D721Med (cell line): Measurements from ENCODE around the gene SLC5A11.
"Not testable (repeated sequence)": the region's sequence is repeated elsewhere in the genome, so short reads cannot be mapped to it uniquely, and the experiment has no call there.

Source experiments
- DNase-seq: peaks from one replicate; pipeline ENCODE4 v3.0.0; 2011; ENCODE audit warnings: low spot score; ENCODE audit not compliant: insufficient read length
- FAIRE-seq: peaks from 2 replicates; lab custom pipeline; 2011; peaks lifted over from hg19 to GRCh38; lab: Jason Lieb, UNC
- TF ChIP-seq, protein P1 (sequence below): IDR thresholded peaks from 2 replicates; pipeline ENCODE4 v1.5.1; 2012; ENCODE audit warnings: mild to moderate bottlenecking, control low read depth; ENCODE audit not compliant: insufficient read depth; ENCODE audit errors: missing control alignments

Gene SLC5A11, protein sequence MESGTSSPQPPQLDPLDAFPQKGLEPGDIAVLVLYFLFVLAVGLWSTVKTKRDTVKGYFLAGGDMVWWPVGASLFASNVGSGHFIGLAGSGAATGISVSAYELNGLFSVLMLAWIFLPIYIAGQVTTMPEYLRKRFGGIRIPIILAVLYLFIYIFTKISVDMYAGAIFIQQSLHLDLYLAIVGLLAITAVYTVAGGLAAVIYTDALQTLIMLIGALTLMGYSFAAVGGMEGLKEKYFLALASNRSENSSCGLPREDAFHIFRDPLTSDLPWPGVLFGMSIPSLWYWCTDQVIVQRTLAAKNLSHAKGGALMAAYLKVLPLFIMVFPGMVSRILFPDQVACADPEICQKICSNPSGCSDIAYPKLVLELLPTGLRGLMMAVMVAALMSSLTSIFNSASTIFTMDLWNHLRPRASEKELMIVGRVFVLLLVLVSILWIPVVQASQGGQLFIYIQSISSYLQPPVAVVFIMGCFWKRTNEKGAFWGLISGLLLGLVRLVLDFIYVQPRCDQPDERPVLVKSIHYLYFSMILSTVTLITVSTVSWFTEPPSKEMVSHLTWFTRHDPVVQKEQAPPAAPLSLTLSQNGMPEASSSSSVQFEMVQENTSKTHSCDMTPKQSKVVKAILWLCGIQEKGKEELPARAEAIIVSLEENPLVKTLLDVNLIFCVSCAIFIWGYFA

DNA sequence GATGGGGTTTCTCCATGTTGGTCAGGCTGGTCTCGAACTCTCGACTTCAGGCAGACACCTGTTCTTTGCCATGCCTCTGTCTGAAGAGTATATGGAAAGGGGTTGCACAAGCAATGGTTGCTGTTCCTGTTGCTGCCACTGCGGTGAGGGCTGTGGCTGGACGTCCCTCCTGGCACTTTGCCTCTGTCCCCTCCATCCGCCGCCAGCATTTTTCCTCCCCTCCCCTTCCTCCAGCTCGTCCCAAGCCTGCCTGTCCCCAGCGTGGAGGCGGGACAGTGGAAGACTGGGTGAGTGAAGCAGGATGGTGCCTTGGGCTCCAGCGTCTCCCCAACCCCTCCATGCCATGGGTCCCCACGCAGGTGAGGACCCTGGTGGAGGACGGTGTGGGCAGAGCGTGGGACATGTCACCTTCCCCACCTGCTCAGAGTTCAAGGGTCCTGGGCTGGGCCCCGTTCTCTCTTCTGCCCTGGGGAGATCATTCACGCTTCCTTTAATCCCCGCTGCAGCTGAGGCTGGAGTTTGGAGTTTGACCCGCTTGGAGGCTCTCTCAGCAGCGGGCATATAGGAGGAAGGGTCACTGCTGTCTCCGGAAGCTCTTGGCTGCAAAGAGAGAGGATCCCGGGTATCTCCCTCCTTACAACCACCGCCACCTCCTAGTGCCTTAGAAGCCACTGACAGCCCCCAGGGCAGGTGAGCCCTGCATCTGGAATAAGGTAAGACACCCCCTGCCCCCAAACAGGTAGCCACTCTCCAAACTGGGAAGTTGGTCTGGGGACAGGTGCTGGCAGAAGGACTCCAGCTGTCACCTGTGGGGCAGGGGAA is at the start of gene SLC5A11:
Gene SLC5A11 (plus strand): TSS at position 238 of the 822 bp plus-strand sequence. CDS start 12,681 bp downstream, outside the sequence.
- FAIRE-seq, result no peak
- TF ChIP-seq, protein P1, sequence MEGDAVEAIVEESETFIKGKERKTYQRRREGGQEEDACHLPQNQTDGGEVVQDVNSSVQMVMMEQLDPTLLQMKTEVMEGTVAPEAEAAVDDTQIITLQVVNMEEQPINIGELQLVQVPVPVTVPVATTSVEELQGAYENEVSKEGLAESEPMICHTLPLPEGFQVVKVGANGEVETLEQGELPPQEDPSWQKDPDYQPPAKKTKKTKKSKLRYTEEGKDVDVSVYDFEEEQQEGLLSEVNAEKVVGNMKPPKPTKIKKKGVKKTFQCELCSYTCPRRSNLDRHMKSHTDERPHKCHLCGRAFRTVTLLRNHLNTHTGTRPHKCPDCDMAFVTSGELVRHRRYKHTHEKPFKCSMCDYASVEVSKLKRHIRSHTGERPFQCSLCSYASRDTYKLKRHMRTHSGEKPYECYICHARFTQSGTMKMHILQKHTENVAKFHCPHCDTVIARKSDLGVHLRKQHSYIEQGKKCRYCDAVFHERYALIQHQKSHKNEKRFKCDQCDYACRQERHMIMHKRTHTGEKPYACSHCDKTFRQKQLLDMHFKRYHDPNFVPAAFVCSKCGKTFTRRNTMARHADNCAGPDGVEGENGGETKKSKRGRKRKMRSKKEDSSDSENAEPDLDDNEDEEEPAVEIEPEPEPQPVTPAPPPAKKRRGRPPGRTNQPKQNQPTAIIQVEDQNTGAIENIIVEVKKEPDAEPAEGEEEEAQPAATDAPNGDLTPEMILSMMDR, result no peak
- DNase-seq, result no peak

DNA sequence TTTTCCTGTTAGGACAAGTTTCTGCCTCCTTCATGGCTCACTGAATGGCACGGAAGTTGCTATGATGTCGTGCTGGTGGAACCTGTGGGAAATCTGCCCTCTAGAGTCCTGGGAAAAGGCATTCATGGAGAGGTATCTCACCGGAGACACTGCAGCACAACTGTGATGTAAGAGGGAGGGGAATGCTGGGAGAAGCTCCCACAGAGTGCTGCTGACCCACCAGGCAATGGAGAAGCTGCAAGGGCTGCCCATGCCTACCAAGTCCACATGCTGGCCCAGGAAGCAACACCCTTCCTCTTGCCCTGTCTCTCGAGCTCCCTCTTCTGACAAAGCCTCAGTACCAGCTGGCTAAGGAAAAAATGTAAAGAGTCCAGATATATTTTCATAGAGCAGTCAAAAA is 45.2 kb upstream of the SLC5A11 start:
- DNase-seq (no peak), FAIRE-seq (no peak)
- TF ChIP-seq, protein P1, result no peak

DNA sequence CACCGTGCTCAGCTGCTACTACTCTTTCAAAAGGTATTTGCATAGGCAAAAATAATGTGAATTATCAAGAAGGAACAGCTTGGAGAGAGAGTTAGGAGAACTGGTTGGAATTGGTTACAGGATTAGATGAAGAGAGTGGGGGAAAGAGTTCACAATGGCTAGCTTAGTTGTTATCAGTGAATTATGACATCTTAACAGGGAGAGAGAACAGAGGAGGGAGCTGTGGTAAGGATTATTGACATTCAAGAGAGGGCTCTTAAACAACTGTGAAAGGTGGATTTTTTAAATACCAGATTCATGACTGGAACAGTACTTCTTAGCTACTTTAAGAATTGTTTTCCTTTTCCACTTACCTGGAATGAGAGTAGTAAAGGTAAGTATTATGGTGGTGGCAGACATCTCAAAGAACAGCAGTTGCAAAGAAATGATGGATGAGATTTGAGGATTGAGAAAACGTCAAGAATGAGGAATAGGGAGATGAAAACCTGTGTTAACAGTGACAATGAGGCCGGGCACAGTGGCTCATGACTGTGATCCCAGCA is 43.9 kb upstream of the SLC5A11 start:
- TF ChIP-seq, protein P1, result no peak
- FAIRE-seq, result no peak
- no peak for DNase-seq

DNA sequence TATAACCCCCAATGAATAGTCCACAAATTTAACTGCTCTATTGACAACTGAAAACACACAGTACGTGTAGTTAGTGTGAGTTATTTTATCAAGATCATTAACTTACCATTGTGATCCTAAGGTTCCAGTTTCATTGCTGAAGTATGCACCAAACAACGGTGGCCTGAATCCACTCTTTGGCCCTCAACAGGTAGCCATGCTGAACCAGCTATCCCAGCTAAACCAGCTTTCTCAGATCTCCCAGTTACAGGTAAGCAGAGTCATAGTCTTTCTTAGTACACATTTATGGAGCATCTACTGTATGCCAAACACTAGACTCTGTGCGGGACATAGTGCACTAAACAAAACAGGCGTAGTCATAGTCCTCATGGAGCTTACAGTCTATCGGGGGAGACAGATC is 40.3 kb upstream of the SLC5A11 start:
- TF ChIP-seq, protein P1, result no peak
- no peak for FAIRE-seq

DNA sequence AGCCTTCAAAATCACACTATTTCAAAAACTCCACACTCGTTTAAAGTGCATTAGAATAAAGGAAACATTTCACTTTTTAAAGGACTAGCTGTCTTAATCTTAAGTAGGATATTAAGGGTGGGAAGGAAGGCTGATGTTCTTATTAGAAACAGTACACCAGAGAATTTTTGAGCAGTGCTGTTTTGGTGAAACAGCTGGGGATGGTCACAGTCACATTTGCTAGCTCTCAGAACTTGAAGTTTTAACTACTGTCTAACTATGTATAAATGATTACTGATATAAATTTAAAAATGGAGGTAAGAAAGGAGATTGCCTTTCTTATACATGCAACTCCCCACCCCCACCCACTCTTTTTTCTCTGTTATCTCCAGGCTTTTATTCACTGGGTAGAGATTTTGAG is 38.5 kb upstream of the SLC5A11 start:
- TF ChIP-seq, protein P1, result no peak
- DNase-seq, result no peak
- no peak for FAIRE-seq

More for the DNA sequence above, 40.3 kb upstream of the SLC5A11 start:
- no peak for DNase-seq

DNA sequence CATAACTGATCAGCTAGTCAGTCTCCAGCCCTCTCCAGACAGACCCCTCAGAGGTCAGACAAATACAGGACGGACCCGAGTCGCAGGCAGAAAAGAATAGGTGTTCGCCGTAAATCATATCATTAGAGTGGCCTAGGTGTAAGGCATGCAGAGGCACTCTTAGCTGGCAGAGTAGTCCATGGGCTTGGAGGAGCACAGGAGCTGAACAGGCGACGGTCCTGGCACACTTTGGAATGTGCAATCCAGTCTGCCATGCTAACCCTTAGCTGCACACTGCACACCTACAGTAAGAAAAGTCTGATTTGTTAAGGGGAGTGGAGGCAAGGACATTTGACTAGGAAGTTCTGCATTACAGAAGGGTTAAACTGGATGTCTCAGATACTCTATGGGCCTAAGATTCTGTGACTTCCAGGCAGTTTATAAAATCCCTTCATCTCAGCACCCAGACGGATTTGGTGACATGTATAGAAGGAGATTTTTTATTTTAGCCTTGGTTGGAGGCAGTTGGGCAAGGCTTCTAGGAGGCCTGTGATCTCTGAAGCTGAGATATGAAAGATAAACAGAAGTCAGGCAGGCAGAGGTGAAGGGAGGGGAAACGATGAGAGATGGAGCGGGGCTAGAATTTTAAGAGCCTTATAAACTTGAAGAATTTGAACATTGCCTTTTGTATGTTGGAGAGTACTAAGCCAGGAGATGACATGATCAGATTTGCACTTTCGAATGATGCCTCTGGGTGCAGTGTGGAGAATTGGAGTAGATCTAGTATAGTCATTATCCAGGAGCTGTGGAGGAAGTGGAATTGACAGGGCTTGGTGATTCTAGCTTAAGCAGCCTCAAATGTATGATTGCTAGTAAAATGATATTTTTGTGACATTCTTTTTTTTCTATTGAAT is 34.6 kb upstream of the SLC5A11 start:
- FAIRE-seq, result no peak
- no peak for DNase-seq
- TF ChIP-seq, protein P1, result no peak

DNA sequence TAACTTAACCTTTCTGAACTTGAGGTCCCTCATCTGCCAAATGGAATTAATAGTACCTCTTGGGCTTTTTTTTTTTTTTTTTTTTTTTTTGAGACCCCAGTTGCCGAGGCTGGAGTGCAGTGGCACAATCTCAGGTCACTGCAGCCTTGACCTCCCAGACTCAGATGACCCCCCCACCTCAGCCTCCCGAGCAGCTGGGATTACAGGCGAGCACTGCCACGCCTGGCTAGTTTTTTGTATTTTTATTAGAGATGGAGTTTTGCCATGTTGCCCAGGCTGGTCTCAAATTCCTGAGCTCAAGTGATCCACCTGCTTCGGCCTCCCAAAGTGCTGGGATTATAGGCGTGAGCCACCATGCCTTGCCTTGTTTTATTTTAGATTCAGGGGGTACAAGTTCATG is 33.0 kb upstream of the SLC5A11 start:
- not testable (repeated sequence) for FAIRE-seq

More for the DNA sequence above, 33.0 kb upstream of the SLC5A11 start:
- not testable (repeated sequence) for DNase-seq
